Fibroblast of lung (primary cell): ENCODE data around the gene NUP210. TPM values are rescaled to one million over a fixed set of nuclear protein-coding genes. Genes with fewer than 3 reads are reported as not detected.
A peak's percentile ranks its signal among the peaks of the same experiment; 100 is the strongest.

ENCODE experiments used
- DNase-seq, 2 donors: peaks; one replicate each; pipeline versions ENCODE4 v3.0.0 to v3.0.0-alpha.2; 2010; ENCODE audit warnings: low read depth in 2 of 2
- H2AFZ ChIP-seq: 2 replicates; pipeline ENCODE4 v1.5.1; 2012; ENCODE audit warnings: low read length, control low read depth, inconsistent platforms
- H3K27ac ChIP-seq: 2 replicates; pipeline ENCODE4 v1.5.1; 2011; ENCODE audit warnings: low read length, control low read depth; ENCODE audit not compliant: insufficient read depth
- H3K27me3 ChIP-seq: 2 replicates; pipeline ENCODE4 v1.5.1; 2011; ENCODE audit warnings: mild to moderate bottlenecking, low read length; ENCODE audit not compliant: control insufficient read depth, insufficient read depth
- H3K36me3 ChIP-seq: 2 replicates; pipeline ENCODE4 v1.5.1; 2011; ENCODE audit warnings: low read length; ENCODE audit not compliant: control insufficient read depth, insufficient read depth
- H3K4me1 ChIP-seq: 2 replicates; pipeline ENCODE4 v1.5.1; 2011; ENCODE audit warnings: low read length; ENCODE audit not compliant: control insufficient read depth, insufficient read depth; ENCODE audit errors: extremely low read depth
- H3K4me2 ChIP-seq: 2 replicates; pipeline ENCODE4 v1.5.1; 2011; ENCODE audit warnings: low read length, control low read depth; ENCODE audit not compliant: insufficient read depth; ENCODE audit errors: extremely low read depth
- H3K4me3 ChIP-seq, 4 experiments: fragments of 200-600 bp in 1 of 4; sonication (generic) in 1 of 4; replicated peaks in 1 of 4; 2 replicates each; pipeline ENCODE4 v1.5.1; 2011 to 2016; ENCODE audit warnings: low read length in 4 of 4, low read depth in 3 of 4, mild to moderate bottlenecking in 3 of 4, control low read depth in 2 of 4, inconsistent platforms in 1 of 4, mixed read lengths in 1 of 4; ENCODE audit not compliant: insufficient read depth in 1 of 4; ENCODE audit errors: control extremely low read depth in 1 of 4
- H3K79me2 ChIP-seq: 2 replicates; pipeline ENCODE4 v1.5.1; 2012; ENCODE audit warnings: mild to moderate bottlenecking, low read length, inconsistent platforms; ENCODE audit not compliant: control insufficient read depth, insufficient read depth
- H3K9ac ChIP-seq: 2 replicates; pipeline ENCODE4 v1.5.1; 2011; ENCODE audit warnings: mild to moderate bottlenecking, low read length, control low read depth; ENCODE audit not compliant: insufficient read depth
- H3K9me3 ChIP-seq: 2 replicates; pipeline ENCODE4 v1.5.1; 2012; ENCODE audit warnings: low read depth, low read length; ENCODE audit not compliant: control insufficient read depth, insufficient read depth
- H4K20me1 ChIP-seq: 2 replicates; pipeline ENCODE4 v1.5.1; 2011; ENCODE audit warnings: low read length; ENCODE audit not compliant: control insufficient read depth, insufficient read depth; ENCODE audit errors: extremely low read depth
- CTCF ChIP-seq, 2 donors: IDR thresholded peaks in 1 of 2; conservative IDR thresholded peaks in 1 of 2; 1 replicate in 1 of 2; 2 replicates in 1 of 2; pipeline ENCODE4 v1.5.1; 2011 to 2012; ENCODE audit warnings: low read length in 2 of 2, control low read depth in 1 of 2, inconsistent platforms in 1 of 2, low read depth in 1 of 2, mild to moderate bottlenecking in 1 of 2
- EZH2 ChIP-seq: IDR thresholded peaks from 2 replicates; pipeline ENCODE4 v1.5.1; 2012; ENCODE audit warnings: low read length, control low read depth, mild to moderate bottlenecking; ENCODE audit errors: missing control alignments
- polyA plus RNA-seq, 2 donors: library from polyadenylated mRNA; depleted of rRNA in 1 of 2; stranded (reverse) in 1 of 2; unstranded in 1 of 2; fragments of >200 nt; gene quantifications; 2 replicates each; pipeline ENCODE4 v1.2.1, GENCODE V29; 2011 to 2012; ENCODE audit warnings: missing spikeins in 1 of 2
- total RNA-seq: library from RNA; depleted of rRNA; stranded (reverse); fragments of >200 nt; gene quantifications from 2 replicates; pipeline ENCODE4 v1.2.1, GENCODE V29; 2014

The NUP210 gene
- total and polyA plus RNA-seq, 2 donors (not counting 1 experiment from before 2014, with no cell fraction given): 0.09 to 0.33 TPM

DNA sequence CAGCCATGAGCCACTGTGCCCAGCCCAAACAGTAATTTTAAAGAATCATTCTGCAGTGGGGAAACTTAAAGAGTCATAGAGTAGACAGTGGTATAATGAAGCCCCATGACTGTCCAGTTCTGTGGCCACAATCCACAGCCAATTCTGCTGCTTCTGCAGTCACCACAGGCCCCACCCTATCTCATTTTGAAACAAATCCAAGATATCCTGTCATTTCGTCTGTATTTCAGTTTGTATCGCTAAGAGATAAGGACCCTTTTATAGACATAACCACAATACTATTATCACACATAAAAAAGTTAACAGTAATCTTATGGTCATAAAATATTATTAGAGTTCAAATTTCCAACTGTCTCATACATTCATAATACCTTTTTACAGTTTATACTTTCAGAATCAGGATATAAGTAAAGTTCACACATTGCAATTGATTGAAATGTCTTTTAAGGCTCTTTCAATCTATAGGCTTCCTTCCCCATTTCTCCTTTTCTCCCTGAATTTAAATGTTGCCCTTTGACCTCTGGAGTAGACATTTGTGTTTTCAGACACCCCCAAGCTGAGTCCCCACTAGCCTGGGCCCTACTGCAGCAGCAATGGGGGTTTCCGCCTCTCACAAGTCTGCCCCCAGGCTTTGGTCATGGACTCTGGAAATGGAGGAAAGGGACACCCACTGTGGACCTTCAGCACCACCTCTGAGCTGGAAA lies 4.2 kb upstream of the NUP210 start:
- Histone ChIP-seq H3K4me3 (no peak overlapping the region), H3K4me1 (no peaks in the 10 kb centered on the region), H3K9ac (no peak overlapping the region), H2AFZ (no peak overlapping the region), H3K9me3 (no peaks in the 10 kb centered on the region), H3K27ac (no peak overlapping the region), H4K20me1 (no peaks in the 10 kb centered on the region), H3K27me3 (no peaks in the 10 kb centered on the region), H3K79me2 (no peaks in the 10 kb centered on the region), H3K36me3 (no peaks in the 10 kb centered on the region), H3K4me2 (no peak overlapping the region)
- TF ChIP-seq CTCF (conservative IDR thresholded peaks at IDR 0.05 in 1 of 2, IDR thresholded peaks at IDR 0.05 in 1 of 2; ENCODE audit: low read depth in 1 of 2, low read length in 2 of 2) (no peak), EZH2 (no peak)
- DNase-seq: no peak

GRCh38 chr3:13420831-13421765 lies 976 bp upstream of the NUP210 start:
- H4K20me1 ChIP-seq: no peaks in the 10 kb centered on the region
- no peak for DNase-seq
- H2AFZ ChIP-seq: no peak overlapping the region
- no peaks in the 10 kb centered on the region for H3K79me2 ChIP-seq
- no peak overlapping the region for H3K27ac ChIP-seq
- no peak overlapping the region for H3K4me2 ChIP-seq
- no peaks in the 10 kb centered on the region for H3K9me3 ChIP-seq
- H3K4me1 ChIP-seq: no peaks in the 10 kb centered on the region
- no peak overlapping the region for H3K9ac ChIP-seq
- H3K27me3 ChIP-seq: no peaks in the 10 kb centered on the region
- TF ChIP-seq CTCF (conservative IDR thresholded peaks at IDR 0.05 in 1 of 2, IDR thresholded peaks at IDR 0.05 in 1 of 2; ENCODE audit: low read depth in 1 of 2, low read length in 2 of 2): no peak
- no peak for TF ChIP-seq EZH2
- H3K4me3 ChIP-seq: no peak overlapping the region
- H3K36me3 ChIP-seq: no peaks in the 10 kb centered on the region

- Histone ChIP-seq H3K4me2 (no peak overlapping the region), H3K27me3 (no peaks in the 10 kb centered on the region), H3K4me3 (peak overlapping the region in 1 of 4 experiments; percentile 14), H3K36me3 (no peaks in the 10 kb centered on the region), H3K27ac (no peak overlapping the region), H2AFZ (no peak overlapping the region), H4K20me1 (no peaks in the 10 kb centered on the region), H3K4me1 (no peaks in the 10 kb centered on the region), H3K9ac (no peak overlapping the region), H3K79me2 (no peaks in the 10 kb centered on the region), H3K9me3 (no peaks in the 10 kb centered on the region)
- TF ChIP-seq EZH2: peak; percentile 26
- no peak for TF ChIP-seq CTCF (conservative IDR thresholded peaks at IDR 0.05 in 1 of 2, IDR thresholded peaks at IDR 0.05 in 1 of 2; ENCODE audit: low read depth in 1 of 2, low read length in 2 of 2)
- peak in 1 of 2 donors; percentile 8 for DNase-seq
These were observed 547 bp downstream of the NUP210 start for GRCh38 chr3:13419505-13420044.
